HG03575 (cell line): ENCODE data around the gene YIPF4.
"Not testable (repeated sequence)": the region's sequence is repeated elsewhere in the genome, so short reads cannot be mapped to it uniquely, and the experiment has no call there.

Experiments
- ATAC-seq: cut with Tn5 transposase; IDR thresholded peaks from one replicate; pipeline ENCODE4 v1.9.1; 2021; ENCODE audit not compliant: unreplicated experiment, insufficient number of reproducible peaks, low FRiP score; ENCODE audit errors: extremely low read depth

YIPF4 gene

GRCh38 chr2:32358111-32358482 is 80.4 kb downstream of the YIPF4 start:
- ATAC-seq: no peak

GRCh38 chr2:32360416-32360815 is 82.7 kb downstream of the YIPF4 start:
- ATAC-seq: no peak

DNA sequence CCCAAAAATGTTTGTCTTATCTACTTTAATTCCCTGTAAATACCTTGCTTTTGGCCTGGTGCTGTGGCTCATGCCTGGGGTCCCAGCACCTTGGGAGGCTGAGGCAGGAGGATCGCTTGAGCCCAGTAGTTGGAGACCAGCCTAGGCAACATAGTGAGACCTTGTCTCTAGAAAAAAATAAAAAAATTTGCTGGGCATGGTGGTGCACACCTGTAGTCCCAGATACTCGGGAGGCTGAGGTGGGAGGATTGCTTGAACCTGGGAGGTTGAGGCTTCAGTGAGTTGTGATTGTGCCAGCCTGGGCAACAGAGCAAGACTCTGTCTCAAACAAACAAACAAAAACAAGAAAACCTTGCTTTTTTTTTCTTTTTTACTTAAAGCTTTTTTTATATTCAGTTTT is 85.3 kb downstream of the YIPF4 start:
- ATAC-seq: not testable (repeated sequence)

DNA sequence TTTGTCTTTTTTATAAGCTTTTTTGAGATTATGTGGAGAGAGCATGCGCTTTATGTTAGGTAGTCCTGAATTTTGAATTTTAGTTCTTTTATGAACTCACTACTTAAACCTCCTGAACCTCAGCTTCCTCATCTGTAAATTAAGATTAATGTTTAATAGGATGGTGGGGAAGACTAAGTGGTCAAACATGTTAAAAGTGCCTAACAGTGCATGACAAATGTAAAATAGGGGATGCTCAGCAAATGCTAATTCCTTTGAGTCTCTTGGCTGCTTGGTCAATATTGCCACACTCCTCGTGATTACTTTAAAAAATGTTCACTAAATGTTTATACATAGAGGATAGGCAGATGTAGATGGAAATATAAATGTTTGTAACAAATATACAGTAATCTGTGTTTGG is 85.9 kb downstream of the YIPF4 start:
- ATAC-seq: no peak

- ATAC-seq: not testable (repeated sequence)
Observed at GRCh38 chr2:32364290-32364689, 86.6 kb downstream of the YIPF4 start.

DNA sequence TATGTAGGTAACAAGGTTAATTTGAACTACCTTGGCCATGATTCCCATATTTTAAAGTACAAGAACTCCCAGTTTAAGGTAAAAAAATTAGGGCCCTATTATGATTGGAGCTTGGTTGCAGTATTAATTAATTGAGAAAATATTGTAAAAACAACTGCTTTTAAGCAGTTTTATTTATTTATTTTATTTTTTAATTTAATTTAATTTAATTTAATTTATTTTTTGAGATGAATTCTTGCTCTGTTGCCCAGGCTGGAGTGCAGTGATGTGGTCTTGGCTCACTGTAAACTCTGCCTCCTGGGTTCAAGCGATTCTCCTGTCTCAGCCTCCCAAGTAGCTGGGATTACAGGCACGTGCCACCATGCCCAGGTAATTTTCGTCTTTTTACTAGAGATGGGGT is 88.0 kb downstream of the YIPF4 start:
- ATAC-seq: not testable (repeated sequence)
